Left renal pelvis (tissue), 4 donors: ENCODE results near the gene ACTRT3. TPM values are rescaled to one million over a fixed set of nuclear protein-coding genes. Genes with fewer than 3 reads are reported as not detected.

Experiments used
- polyA plus RNA-seq, 4 donors: library from polyadenylated mRNA; unstranded; fragments of 120-200 nt; gene quantifications; one replicate each; pipeline ENCODE4 v1.2.1, GENCODE V29; 2013; ENCODE audit not compliant: insufficient read length in 4 of 4

Gene ACTRT3
- polyA plus RNA-seq, 4 donors = 3.4 to 5.3 (median 3.9) TPM

Other genes with a start within 250 kb of the ACTRT3 start
- gene MECOM, start 105.8 kb downstream of the ACTRT3 start, polyA plus RNA-seq = 100 to 1,000 TPM; 125 to 224 (median 186) TPM
- under 1 TPM in 1 of 4 donors, not detected in 3; 0.59 TPM for gene TERC, start 4.5 kb downstream of the ACTRT3 start, polyA plus RNA-seq
- gene MYNN, start 3.8 kb upstream of the ACTRT3 start, polyA plus RNA-seq = 10 to 100 TPM; 27.9 to 38.5 (median 31.0) TPM
- gene LRRIQ4, start 43.3 kb upstream of the ACTRT3 start, polyA plus RNA-seq = under 1 TPM; 0.10 to 0.50 (median 0.18) TPM
- gene LRRC34, start 43.3 kb upstream of the ACTRT3 start, polyA plus RNA-seq = 10 to 100 TPM in 3 of 4 donors, 1 to 10 TPM in 1; 8.1 to 16.7 (median 14.2) TPM
- gene LRRC31, start 100.4 kb upstream of the ACTRT3 start, polyA plus RNA-seq = under 1 TPM; 0.07 to 0.32 (median 0.19) TPM
- not detected for gene SAMD7, start 142.0 kb upstream of the ACTRT3 start, polyA plus RNA-seq
- 100 to 1,000 TPM; 159 to 200 (median 183) TPM for gene SEC62, start 197.2 kb upstream of the ACTRT3 start, polyA plus RNA-seq